Measurements from ENCODE around the gene PCDH8.

Gene PCDH8

GRCh38 chr13:52870143-52870542 lies 21.7 kb upstream of the PCDH8 start:
- no peak overlapping the region for H3K4me3 ChIP-seq (ENCODE audit: low read length, poor library complexity, severe bottlenecking)
- TF ChIP-seq CTCF (conservative IDR thresholded peaks at IDR 0.05; ENCODE audit: low read length) (no peak), EZH2phosphoT487 (IDR thresholded peaks at IDR 0.05; ENCODE audit: borderline replicate concordance) (no peak)
- no peak overlapping the region for H3K9ac ChIP-seq (ENCODE audit: low read depth, low read length, poor library complexity, severe bottlenecking)
- no peaks in the 10 kb centered on the region for H3K36me3 ChIP-seq (ENCODE audit: insufficient read depth, low read length)
- no peaks in the 10 kb centered on the region for H4K20me1 ChIP-seq (ENCODE audit: insufficient read depth, low read length, poor library complexity, severe bottlenecking)
- no peaks in the 10 kb centered on the region for H3K27me3 ChIP-seq (ENCODE audit: insufficient read depth, low read length, poor library complexity, severe bottlenecking)
- no peaks in the 10 kb centered on the region for H3K4me1 ChIP-seq (ENCODE audit: insufficient read depth, low read length, poor library complexity, severe bottlenecking)
- no peak overlapping the region for H3K4me2 ChIP-seq (ENCODE audit: low read depth, low read length, poor library complexity, severe bottlenecking)
- H3F3A ChIP-seq (ENCODE audit: low read depth): no peaks in the 10 kb centered on the region
- no peaks in the 10 kb centered on the region for H3K79me2 ChIP-seq (ENCODE audit: insufficient read depth, low read length)
- no peaks in the 10 kb centered on the region; the same call in 1 of the 2 replicates for H3K9me3 ChIP-seq (ENCODE audit: insufficient read depth, low read depth, low read length)
- no peak overlapping the region for H2AFZ ChIP-seq (ENCODE audit: low read length)
- H3K9me2 ChIP-seq (replicated peaks; ENCODE audit: low read depth, low read length): no peaks in the 10 kb centered on the region

GRCh38 chr13:52869621-52870020 lies 21.2 kb upstream of the PCDH8 start:
- Histone ChIP-seq H3K9me3 (ENCODE audit: insufficient read depth, low read depth, low read length) (no peaks in the 10 kb centered on the region; the same call in 1 of the 2 replicates), H2AFZ (ENCODE audit: low read length) (no peak overlapping the region), H3K4me1 (ENCODE audit: insufficient read depth, low read length, poor library complexity, severe bottlenecking) (no peaks in the 10 kb centered on the region), H3K9ac (ENCODE audit: low read depth, low read length, poor library complexity, severe bottlenecking) (no peak overlapping the region), H3K4me2 (ENCODE audit: low read depth, low read length, poor library complexity, severe bottlenecking) (no peak overlapping the region), H3K9me2 (replicated peaks; ENCODE audit: low read depth, low read length) (no peaks in the 10 kb centered on the region), H3K79me2 (ENCODE audit: insufficient read depth, low read length) (no peaks in the 10 kb centered on the region), H3K4me3 (ENCODE audit: low read length, poor library complexity, severe bottlenecking) (no peak overlapping the region), H3F3A (ENCODE audit: low read depth) (no peaks in the 10 kb centered on the region), H4K20me1 (ENCODE audit: insufficient read depth, low read length, poor library complexity, severe bottlenecking) (no peaks in the 10 kb centered on the region), H3K36me3 (ENCODE audit: insufficient read depth, low read length) (no peaks in the 10 kb centered on the region), H3K27me3 (ENCODE audit: insufficient read depth, low read length, poor library complexity, severe bottlenecking) (no peaks in the 10 kb centered on the region)
- TF ChIP-seq EZH2phosphoT487 (IDR thresholded peaks at IDR 0.05; ENCODE audit: borderline replicate concordance): no peak
- TF ChIP-seq CTCF (conservative IDR thresholded peaks at IDR 0.05; ENCODE audit: low read length): no peak

DNA sequence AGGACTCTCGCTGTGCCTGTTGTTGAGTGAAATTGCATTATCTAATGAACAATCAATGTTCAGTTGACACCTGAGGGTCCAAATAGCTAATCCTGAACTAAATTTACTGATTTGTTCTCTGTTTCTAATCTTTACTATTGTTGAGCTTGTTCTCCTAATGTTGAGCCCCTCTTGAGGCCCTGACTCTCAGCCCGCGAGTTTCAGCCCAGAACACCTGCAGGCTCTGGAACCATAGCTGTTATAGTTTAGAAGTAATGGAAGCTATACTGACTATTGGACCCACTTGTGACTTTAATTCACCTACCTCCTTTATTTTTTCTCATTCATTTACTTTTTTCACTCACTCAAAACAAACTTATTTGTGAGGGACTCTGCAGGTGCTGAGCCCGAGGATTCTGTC lies 20.6 kb upstream of the PCDH8 start:
- Histone ChIP-seq H3K9me2 (replicated peaks; ENCODE audit: low read depth, low read length) (no peaks in the 10 kb centered on the region), H4K20me1 (ENCODE audit: insufficient read depth, low read length, poor library complexity, severe bottlenecking) (no peaks in the 10 kb centered on the region), H3F3A (ENCODE audit: low read depth) (no peaks in the 10 kb centered on the region), H3K36me3 (ENCODE audit: insufficient read depth, low read length) (no peaks in the 10 kb centered on the region), H3K27me3 (ENCODE audit: insufficient read depth, low read length, poor library complexity, severe bottlenecking) (no peaks in the 10 kb centered on the region), H2AFZ (ENCODE audit: low read length) (no peak overlapping the region), H3K4me1 (ENCODE audit: insufficient read depth, low read length, poor library complexity, severe bottlenecking) (no peaks in the 10 kb centered on the region), H3K9ac (ENCODE audit: low read depth, low read length, poor library complexity, severe bottlenecking) (no peak overlapping the region), H3K9me3 (ENCODE audit: insufficient read depth, low read depth, low read length) (no peaks in the 10 kb centered on the region), H3K4me2 (ENCODE audit: low read depth, low read length, poor library complexity, severe bottlenecking) (no peak overlapping the region), H3K4me3 (ENCODE audit: low read length, poor library complexity, severe bottlenecking) (no peak overlapping the region), H3K79me2 (ENCODE audit: insufficient read depth, low read length) (no peaks in the 10 kb centered on the region)
- TF ChIP-seq CTCF (conservative IDR thresholded peaks at IDR 0.05; ENCODE audit: low read length) (no peak), EZH2phosphoT487 (IDR thresholded peaks at IDR 0.05; ENCODE audit: borderline replicate concordance) (no peak)

All from Loucy (cell line).